ENCODE data around the gene FXYD2. TPM values are rescaled to one million over a fixed set of nuclear protein-coding genes. Genes with fewer than 3 reads are reported as not detected.

The FXYD2 gene
- total RNA-seq, 1 experiment from 2014 or later, result 9.0 TPM

DNA sequence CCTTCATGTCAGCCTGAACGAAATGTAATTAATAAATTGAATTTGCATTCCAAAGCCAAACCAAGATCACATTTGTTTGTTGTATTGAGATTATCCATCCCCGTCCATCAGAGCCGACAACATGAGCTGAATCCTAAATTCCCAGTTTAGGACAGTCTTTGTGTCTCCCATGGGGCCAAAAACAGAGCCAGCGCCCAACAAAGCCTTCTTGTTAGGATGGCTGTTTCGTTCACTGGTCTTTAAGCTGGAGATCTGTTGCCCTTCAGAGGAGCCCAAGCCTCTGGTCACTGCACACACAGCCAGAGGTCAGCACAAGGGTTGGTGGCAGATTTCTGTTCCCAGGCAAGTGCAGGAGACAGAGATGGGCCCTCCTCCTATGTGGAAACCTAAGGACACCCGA, 53.3 kb downstream of the FXYD2 start:
- no peaks in the 10 kb centered on the region for H3K4me1 Mint-ChIP-seq (ENCODE audit: low read depth, unreplicated experiment)
- CTCF ChIA-PET, result no interaction called here
- no peaks in the 10 kb centered on the region for H3K36me3 Mint-ChIP-seq (ENCODE audit: insufficient read depth, unreplicated experiment)
- no peak overlapping the region for H3K27ac Mint-ChIP-seq (ENCODE audit: unreplicated experiment)
- DNase-seq, result no peak
- no TSS peak for BruUV-seq (replicated peaks)
- intact Hi-C loops (cut with micrococcal nuclease; ENCODE audit: unreplicated experiment), result no loop called here
- TF ChIP-seq, protein P1, sequence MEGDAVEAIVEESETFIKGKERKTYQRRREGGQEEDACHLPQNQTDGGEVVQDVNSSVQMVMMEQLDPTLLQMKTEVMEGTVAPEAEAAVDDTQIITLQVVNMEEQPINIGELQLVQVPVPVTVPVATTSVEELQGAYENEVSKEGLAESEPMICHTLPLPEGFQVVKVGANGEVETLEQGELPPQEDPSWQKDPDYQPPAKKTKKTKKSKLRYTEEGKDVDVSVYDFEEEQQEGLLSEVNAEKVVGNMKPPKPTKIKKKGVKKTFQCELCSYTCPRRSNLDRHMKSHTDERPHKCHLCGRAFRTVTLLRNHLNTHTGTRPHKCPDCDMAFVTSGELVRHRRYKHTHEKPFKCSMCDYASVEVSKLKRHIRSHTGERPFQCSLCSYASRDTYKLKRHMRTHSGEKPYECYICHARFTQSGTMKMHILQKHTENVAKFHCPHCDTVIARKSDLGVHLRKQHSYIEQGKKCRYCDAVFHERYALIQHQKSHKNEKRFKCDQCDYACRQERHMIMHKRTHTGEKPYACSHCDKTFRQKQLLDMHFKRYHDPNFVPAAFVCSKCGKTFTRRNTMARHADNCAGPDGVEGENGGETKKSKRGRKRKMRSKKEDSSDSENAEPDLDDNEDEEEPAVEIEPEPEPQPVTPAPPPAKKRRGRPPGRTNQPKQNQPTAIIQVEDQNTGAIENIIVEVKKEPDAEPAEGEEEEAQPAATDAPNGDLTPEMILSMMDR (IDR thresholded peaks at IDR 0.05; ENCODE audit: unreplicated experiment), result no peak
- H3K4me3 Mint-ChIP-seq (ENCODE audit: low read depth, unreplicated experiment), result no peak overlapping the region
- peaks cover 52% of the 10 kb centered on the region for H3K27me3 Mint-ChIP-seq (ENCODE audit: unreplicated experiment)
- H3K9me3 Mint-ChIP-seq (ENCODE audit: low read depth, unreplicated experiment), result no peaks in the 10 kb centered on the region

DNA sequence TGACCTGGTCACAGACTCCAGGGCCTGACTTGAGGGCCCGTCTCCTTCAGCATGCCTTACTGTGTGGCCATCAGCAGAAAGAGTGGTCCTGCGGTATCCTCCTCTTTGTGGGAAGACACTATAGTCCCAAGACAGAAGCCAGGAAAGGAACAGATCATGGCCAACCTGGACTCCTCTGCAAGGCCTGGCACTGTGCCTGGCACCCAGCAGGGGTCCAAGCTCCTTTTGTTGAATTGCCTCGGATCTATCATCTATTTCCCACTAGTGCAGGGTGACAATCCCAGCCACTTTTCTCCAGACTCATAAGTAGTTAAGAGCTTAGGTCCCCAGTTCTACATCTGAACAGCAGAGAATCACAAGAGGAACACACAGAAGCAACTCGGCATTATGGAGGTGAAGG, 54.5 kb downstream of the FXYD2 start:
- CTCF ChIA-PET, result no interaction called here
- DNase-seq, result no peak
- H3K27me3 Mint-ChIP-seq (ENCODE audit: unreplicated experiment), result peaks cover 45% of the 10 kb centered on the region

More for the DNA sequence above, 54.5 kb downstream of the FXYD2 start:
- no peak overlapping the region for H3K27ac Mint-ChIP-seq (ENCODE audit: unreplicated experiment)
- no peaks in the 10 kb centered on the region for H3K36me3 Mint-ChIP-seq (ENCODE audit: insufficient read depth, unreplicated experiment)
- TF ChIP-seq, protein P1 (IDR thresholded peaks at IDR 0.05; ENCODE audit: unreplicated experiment), result no peak
- no peaks in the 10 kb centered on the region for H3K9me3 Mint-ChIP-seq (ENCODE audit: low read depth, unreplicated experiment)
- no peak overlapping the region for H3K4me3 Mint-ChIP-seq (ENCODE audit: low read depth, unreplicated experiment)
- intact Hi-C loops (cut with micrococcal nuclease; ENCODE audit: unreplicated experiment), result no loop called here
- no TSS peak for BruUV-seq (replicated peaks)
- no peaks in the 10 kb centered on the region for H3K4me1 Mint-ChIP-seq (ENCODE audit: low read depth, unreplicated experiment)

Other genes with a start within 250 kb of the FXYD2 start
- gene DSCAML1, start 27.5 kb downstream of the FXYD2 start, total RNA-seq (2022), result 0.07 and 0.27 TPM in 2 replicates
- 0.61 and 0.78 TPM in 2 replicates for gene FXYD6, start 51.9 kb upstream of the FXYD2 start, total RNA-seq (2022)
- 1.4 and 2.3 TPM in 2 replicates for gene TMPRSS13, start 104.7 kb upstream of the FXYD2 start, total RNA-seq (2022)
- gene IL10RA, start 161.7 kb upstream of the FXYD2 start, total RNA-seq (2022), result 0.05 and 0.76 TPM in 2 replicates

All from Calu3 (cell line).